ENCODE measurements around the gene RTCA.
A peak's percentile ranks its signal among the peaks of the same experiment; 100 is the strongest.
"Not testable (repeated sequence)": the region's sequence is repeated elsewhere in the genome, so short reads cannot be mapped to it uniquely, and the experiment has no call there.

RTCA gene

GRCh38 chr1:100261686-100262085 lies 4.3 kb upstream of the RTCA start:
- DNase-seq (ENCODE audit: low read depth): no peak

GRCh38 chr1:100264081-100264480 lies 1.9 kb upstream of the RTCA start:
- DNase-seq (ENCODE audit: low read depth): not testable (repeated sequence)

- peak; percentile 46 for DNase-seq (ENCODE audit: low read depth)
These were observed 470 bp upstream of the RTCA start for GRCh38 chr1:100265562-100265930.

GRCh38 chr1:100266741-100267140 lies 725 bp downstream of the RTCA start:
- no peak for DNase-seq (ENCODE audit: low read depth)

DNA sequence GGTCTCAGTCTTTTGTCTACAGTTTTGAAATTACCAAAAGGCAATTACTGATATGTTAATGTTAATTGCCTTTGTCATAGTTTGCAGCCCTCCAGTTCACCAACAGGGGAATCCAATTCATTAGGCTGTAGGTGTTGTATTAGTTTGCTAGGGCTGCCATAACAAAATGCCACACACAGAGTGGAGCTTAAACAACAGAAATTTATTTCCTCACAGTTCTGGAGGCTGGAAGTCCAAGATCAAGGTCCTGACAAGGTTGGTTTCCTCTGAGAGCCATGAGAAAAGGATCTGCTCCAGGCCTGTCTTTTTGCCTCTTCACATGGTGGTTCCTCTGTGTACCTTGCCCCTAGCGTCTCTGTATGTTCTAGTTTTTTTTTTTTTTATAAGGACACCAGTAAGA lies 1.3 kb downstream of the RTCA start:
- no peak for DNase-seq (ENCODE audit: low read depth)

DNA sequence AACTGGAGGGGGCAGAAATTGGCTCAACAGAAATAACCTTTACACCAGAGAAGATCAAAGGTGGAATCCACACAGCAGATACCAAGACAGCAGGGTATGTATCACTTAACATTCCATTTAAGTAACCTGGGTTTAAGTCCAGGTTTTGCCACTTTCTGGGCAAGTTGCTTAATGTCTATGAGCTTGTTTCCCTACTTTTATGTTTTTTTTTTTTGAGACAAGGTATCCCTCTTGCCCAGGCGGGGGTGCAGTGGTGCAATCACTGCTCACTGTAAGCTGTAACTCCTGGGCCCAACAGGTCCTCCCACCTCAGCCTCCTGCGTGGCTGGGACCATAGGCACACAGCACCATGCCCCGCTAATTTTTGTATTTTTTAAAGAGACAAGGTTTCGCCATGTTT lies 2.2 kb downstream of the RTCA start:
- no peak for DNase-seq (ENCODE audit: low read depth)

GRCh38 chr1:100277866-100278265 lies 11.8 kb downstream of the RTCA start:
- no peak for DNase-seq (ENCODE audit: low read depth)

DNA sequence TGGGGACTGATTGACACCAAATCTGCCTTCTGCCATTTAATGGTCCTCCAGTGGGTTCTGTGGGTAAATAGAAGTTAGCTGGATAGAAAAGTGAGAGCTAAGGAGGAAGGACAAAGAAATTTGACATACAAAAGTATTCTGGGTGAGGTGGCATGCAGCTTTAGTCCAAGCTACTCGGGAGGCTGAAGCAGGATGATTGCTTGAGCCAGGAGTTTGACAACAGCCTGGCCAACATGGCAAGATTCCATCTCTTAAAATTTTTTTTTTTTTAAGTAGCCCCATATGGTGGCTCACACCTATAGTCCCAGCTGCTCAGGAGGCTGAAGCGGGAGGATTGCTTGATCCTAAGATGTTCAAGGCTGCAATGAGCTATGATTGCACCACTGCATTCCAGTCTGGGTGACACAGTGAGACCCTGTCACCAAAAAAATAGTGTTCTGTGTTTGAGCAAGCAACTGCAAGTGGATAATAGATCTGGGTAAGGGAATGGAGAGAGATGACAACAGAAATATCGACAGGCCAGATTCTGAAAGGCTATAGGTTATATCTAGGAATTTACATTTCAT lies 13.4 kb downstream of the RTCA start:
- DNase-seq (ENCODE audit: low read depth): no peak

DNA sequence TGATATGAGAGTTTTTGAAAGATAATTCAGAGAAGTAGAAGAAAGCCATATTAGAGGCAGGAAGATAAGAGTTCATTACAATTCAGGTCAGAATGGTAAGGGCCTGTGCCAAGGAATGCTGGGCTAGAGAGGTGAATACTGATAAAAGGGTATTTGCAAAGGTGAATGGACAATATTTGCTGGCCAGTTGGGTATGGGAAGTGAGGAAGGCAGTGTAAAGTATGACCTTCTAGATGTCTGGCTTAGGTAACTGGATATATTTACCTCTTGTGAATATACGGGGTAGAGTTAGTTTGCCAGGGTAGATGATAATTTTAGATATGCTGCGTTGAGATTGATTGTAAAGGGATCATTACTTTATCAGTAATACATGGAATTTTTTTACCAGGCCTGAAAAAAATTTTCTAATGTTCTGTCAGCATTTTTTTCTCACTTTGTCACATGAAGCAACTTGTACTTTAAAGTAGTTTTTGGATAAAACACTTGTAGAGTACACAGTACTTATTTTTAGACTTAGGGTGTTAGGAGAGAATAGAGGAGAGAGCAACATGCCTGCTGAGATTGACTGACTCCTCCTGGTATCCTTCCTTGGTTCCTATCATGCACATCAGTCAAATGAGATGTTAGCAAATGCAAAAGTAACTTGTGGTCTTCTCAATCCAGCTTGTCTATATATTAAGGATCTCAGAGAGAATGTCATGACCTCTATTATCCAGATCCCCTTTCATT lies 14.1 kb downstream of the RTCA start:
- DNase-seq (ENCODE audit: low read depth): no peak

DNA sequence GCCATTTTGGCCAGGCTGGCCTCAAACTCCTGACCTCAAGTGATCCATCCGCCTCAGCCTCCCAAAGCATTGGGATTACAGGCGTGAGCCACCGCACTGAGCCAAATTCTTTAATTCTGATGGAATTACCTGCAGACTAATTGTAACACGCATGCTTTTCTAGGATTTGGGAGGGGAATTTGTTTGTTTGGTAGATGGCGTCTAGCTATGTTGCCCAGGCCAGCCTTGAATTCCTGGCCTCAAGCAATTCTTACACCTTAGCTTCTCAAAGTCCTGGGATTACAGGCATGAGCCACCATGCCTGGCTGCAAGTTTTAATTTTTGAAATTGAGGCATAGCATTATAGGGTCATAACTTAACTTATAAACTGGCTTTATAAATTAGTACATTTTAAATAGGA lies 18.6 kb downstream of the RTCA start:
- DNase-seq (ENCODE audit: low read depth): no peak

GRCh38 chr1:100287162-100287561 lies 21.1 kb downstream of the RTCA start:
- no peak for DNase-seq (ENCODE audit: low read depth)

- DNase-seq (ENCODE audit: low read depth): no peak
These were observed 24.3 kb downstream of the RTCA start for GRCh38 chr1:100290291-100290690.

GRCh38 chr1:100292711-100293110 lies 26.7 kb downstream of the RTCA start:
- DNase-seq (ENCODE audit: low read depth): no peak

DNA sequence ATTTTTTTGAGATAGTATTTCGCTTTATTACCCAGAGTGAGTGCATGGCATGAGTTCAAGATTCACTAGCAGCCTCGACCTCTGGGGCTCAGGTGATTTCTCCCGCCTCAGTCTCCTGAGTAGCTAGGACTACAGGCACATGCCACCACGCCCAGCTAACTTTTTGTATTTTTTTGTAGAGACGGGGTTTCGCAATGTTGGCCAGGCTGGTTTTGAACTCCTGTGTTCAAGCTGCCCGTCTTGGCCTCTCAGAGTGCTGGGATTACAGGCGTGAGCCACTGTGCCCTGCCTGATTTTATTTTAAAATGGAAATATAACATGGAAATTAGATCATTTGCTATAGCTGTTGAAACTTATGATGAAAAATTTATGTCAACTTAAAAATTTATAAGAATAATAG lies 30.1 kb downstream of the RTCA start:
- DNase-seq (ENCODE audit: low read depth): no peak

DNA sequence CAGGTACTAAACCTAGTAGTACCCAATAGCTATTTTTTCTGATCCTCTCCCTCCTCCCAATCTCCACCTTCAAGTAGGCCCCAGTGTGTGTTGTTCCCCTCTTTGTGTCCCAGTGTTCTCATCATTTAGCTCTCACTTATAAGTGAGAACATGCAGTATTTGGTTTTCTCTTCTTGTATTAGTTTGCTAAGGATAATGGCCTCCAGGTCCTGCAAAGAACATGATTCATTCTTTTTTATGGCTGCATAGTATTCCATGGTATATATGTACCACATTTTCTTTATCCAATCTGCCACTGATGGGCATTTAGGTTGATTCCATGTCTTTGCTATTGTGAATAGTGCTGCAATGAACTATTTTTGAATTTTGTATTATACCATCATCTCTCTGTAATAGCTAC lies 31.0 kb downstream of the RTCA start:
- not testable (repeated sequence) for DNase-seq (ENCODE audit: low read depth)

- no peak for DNase-seq (ENCODE audit: low read depth)
These were observed 32.5 kb downstream of the RTCA start for GRCh38 chr1:100298512-100298911.

DNA sequence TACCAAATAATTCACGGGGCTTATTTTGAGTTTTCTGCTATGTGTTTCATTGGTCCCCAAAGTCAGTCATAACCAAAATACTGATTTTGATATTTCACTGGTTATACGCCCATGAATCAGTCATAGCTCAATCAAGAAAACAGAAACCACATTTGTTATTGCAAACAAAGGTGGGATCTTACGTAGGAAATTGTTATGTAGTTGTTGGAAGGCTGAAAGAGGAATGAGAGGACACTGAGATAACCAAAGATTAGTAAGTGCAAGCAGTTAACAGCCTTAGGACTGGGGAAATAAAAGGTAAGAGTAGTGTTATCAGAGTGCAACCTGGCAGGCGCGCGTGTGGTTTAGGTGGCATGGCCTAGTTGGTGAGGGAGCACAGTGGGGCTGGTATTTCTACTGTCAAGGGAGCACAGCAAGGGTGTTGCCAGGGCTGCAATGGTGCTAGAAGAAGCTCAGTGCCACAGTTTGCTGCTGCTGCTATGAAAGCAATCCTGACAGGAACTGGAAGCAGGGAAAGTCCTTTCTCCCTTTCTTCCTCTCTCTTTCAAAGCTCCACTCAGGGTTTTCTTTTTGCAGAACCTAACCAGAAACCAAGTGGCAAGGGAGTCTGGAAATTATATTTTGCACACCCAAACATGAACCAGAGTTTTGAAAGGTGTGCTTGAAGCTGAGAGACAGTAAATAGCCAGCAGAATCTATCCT lies 33.7 kb downstream of the RTCA start:
- no peak for DNase-seq (ENCODE audit: low read depth)

- DNase-seq (ENCODE audit: low read depth): no peak
These were observed 34.7 kb downstream of the RTCA start for GRCh38 chr1:100300691-100301090.

DNA sequence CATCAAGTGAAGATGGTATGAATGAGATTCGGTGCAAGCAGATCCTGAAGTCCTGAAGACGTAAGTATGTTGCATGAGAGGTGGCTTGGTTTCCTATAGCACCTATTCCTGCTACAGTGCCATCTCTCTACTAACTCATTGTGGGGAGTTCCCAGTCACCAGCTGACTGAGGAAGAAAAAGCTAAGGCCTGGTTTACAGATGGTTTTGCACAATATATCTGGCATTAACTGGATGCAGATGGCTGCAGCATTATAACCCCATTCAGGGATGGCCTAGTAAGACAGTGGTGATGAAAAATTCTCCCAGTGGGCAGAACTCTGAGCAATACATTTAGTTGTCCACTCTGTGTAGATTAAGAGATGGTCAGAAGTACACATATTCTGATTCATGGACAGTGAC lies 36.7 kb downstream of the RTCA start:
- peak; percentile 67 for DNase-seq (ENCODE audit: low read depth)

DNA sequence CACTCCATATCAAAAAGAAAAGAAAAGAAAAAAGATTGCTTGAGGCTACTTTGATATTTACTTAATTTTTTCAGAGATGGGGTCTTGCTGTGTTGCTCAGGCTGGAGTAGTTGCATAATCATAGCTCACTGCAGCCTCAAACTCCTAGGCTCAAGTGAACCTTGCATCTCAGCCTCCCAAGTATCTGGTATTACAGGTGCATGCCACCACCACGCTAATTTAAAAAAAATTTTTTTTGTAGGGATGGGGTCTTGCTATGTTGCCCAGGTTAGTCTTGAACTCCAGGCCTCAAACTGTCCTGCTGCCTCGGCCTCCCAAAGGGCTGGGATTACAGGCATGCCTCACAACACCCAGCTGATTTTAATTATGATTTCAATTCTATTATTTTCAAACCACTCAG lies 38.2 kb downstream of the RTCA start:
- no peak for DNase-seq (ENCODE audit: low read depth)

DNA sequence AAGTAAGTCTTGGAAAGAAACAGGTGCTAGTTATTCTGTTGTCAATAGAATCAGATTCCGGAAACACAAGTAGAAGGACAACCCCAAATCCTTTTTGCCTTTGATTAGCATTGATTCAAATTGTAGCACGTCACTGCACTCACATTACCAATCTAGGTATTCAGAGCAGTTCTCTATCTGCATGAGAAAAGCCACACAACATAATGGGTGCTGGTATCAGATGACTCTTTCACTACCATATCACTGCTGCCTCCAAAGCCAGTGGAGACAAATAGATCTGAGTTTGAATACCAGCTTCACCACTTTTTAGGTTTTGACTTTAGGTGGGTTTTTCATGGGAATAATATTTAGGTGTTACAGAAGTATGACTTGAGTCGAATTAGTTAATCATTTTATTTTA lies 38.9 kb downstream of the RTCA start:
- no peak for DNase-seq (ENCODE audit: low read depth)

DNA sequence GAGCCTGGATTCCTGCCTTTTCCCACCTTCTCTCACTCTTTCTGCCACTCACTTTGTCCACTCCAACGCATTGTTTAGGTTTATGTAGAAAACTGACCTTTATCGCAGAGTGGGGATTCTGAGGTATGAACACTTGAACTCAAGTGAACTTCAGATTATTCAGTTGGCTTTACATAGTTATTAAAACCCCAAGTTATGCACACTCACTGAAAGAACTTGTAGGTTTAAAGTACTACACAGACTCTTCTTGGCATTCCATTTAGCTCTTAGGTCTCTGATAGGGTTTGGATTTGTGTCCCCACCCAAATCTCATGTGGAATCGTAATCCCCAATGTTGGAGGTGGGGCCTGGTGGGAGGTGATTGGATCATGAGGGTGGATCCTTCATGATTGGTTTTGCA lies 39.9 kb downstream of the RTCA start:
- no peak for DNase-seq (ENCODE audit: low read depth)

- DNase-seq (ENCODE audit: low read depth): no peak
These were observed 40.8 kb downstream of the RTCA start for GRCh38 chr1:100306735-100307313.
